ENCODE data around the gene ST3GAL6. TPM values are rescaled to one million over a fixed set of nuclear protein-coding genes. Genes with fewer than 3 reads are reported as not detected.

The ST3GAL6 gene
- total RNA-seq, 3 donors from 2014 or later (not counting 1 experiment from before 2014, with no cell fraction given), result 0.38 to 3.7 (median 1.4) TPM

- WGBS (ENCODE audit: insufficient coverage), result 45% methylated on average over 2 of the region's 3 CpGs
- no peak for TF ChIP-seq CTCF (IDR thresholded peaks at IDR 0.05)
- no peak overlapping the region for H3K27ac ChIP-seq (ENCODE audit: low read length)
- intact Hi-C loops (cut with micrococcal nuclease), result no loop called here
- no peaks in the 10 kb centered on the region for H3K27me3 ChIP-seq (ENCODE audit: control insufficient read depth, insufficient read depth, low read length)
- no peaks in the 10 kb centered on the region for H3K36me3 Mint-ChIP-seq
- no peaks in the 10 kb centered on the region for H3K27me3 Mint-ChIP-seq (ENCODE audit: low read depth in 2 of 2)
- H3K36me3 ChIP-seq (ENCODE audit: control insufficient read depth, insufficient read depth, low read length), result no peaks in the 10 kb centered on the region
- ATAC-seq (no peak), DNase-seq (no peak)
- no peaks in the 10 kb centered on the region for H3K9me3 Mint-ChIP-seq
- H3K4me3 Mint-ChIP-seq, result no peak overlapping the region
- no peaks in the 10 kb centered on the region for H3K4me1 ChIP-seq (ENCODE audit: control insufficient read depth, insufficient read depth, low read length)
- H3K27ac Mint-ChIP-seq, result no peak overlapping the region
- H3K4me3 ChIP-seq (ENCODE audit: low read length), result no peak overlapping the region
- H3K4me1 Mint-ChIP-seq, result no peaks in the 10 kb centered on the region
- H3K9me3 ChIP-seq (ENCODE audit: control insufficient read depth, insufficient read depth, low read length), result no peaks in the 10 kb centered on the region
Observed at GRCh38 chr3:98754483-98754882, 8.7 kb upstream of the ST3GAL6 start.

GRCh38 chr3:98755601-98756000 is 7.5 kb upstream of the ST3GAL6 start:
- Histone ChIP-seq H3K4me1 (ENCODE audit: control insufficient read depth, insufficient read depth, low read length) (no peaks in the 10 kb centered on the region), H3K36me3 (ENCODE audit: control insufficient read depth, insufficient read depth, low read length) (no peaks in the 10 kb centered on the region), H3K27me3 (ENCODE audit: control insufficient read depth, insufficient read depth, low read length) (no peaks in the 10 kb centered on the region), H3K4me3 (ENCODE audit: low read length) (no peak overlapping the region), H3K9me3 (ENCODE audit: control insufficient read depth, insufficient read depth, low read length) (no peaks in the 10 kb centered on the region), H3K27ac (ENCODE audit: low read length) (no peak overlapping the region)
- WGBS (ENCODE audit: insufficient coverage), result 89% methylated on average over 4 of the region's 4 CpGs
- H3K9me3 Mint-ChIP-seq, result no peaks in the 10 kb centered on the region
- no peaks in the 10 kb centered on the region for H3K36me3 Mint-ChIP-seq
- TF ChIP-seq CTCF (IDR thresholded peaks at IDR 0.05), result no peak
- no peaks in the 10 kb centered on the region for H3K27me3 Mint-ChIP-seq (ENCODE audit: low read depth in 2 of 2)
- no peak overlapping the region for H3K4me3 Mint-ChIP-seq
- no peaks in the 10 kb centered on the region for H3K4me1 Mint-ChIP-seq
- no peak overlapping the region for H3K27ac Mint-ChIP-seq
- ATAC-seq, result no peak
- no peak for DNase-seq
- intact Hi-C loops (cut with micrococcal nuclease), result no loop called here

GRCh38 chr3:98759629-98760028 is 3.5 kb upstream of the ST3GAL6 start:
- DNase-seq (no peak), ATAC-seq (no peak)
- H3K4me1 ChIP-seq (ENCODE audit: control insufficient read depth, insufficient read depth, low read length), result no peaks in the 10 kb centered on the region
- H3K9me3 ChIP-seq (ENCODE audit: control insufficient read depth, insufficient read depth, low read length), result no peaks in the 10 kb centered on the region
- H3K27ac ChIP-seq (ENCODE audit: low read length), result no peak overlapping the region
- no peaks in the 10 kb centered on the region for H3K36me3 Mint-ChIP-seq
- H3K27me3 Mint-ChIP-seq (ENCODE audit: low read depth in 2 of 2), result peaks cover 3 to 12% of the 10 kb centered on the region in 2 donors
- H3K4me3 Mint-ChIP-seq, result no peak overlapping the region
- no peak overlapping the region for H3K27ac Mint-ChIP-seq
- no peak for TF ChIP-seq CTCF (IDR thresholded peaks at IDR 0.05)
- H3K4me1 Mint-ChIP-seq, result no peaks in the 10 kb centered on the region
- no peaks in the 10 kb centered on the region for H3K9me3 Mint-ChIP-seq
- 94% methylated on average over 2 of the region's 2 CpGs for WGBS (ENCODE audit: insufficient coverage)
- intact Hi-C loops (cut with micrococcal nuclease), result no loop called here
- no peak overlapping the region for H3K4me3 ChIP-seq (ENCODE audit: low read length)
- no peaks in the 10 kb centered on the region for H3K36me3 ChIP-seq (ENCODE audit: control insufficient read depth, insufficient read depth, low read length)
- H3K27me3 ChIP-seq (ENCODE audit: control insufficient read depth, insufficient read depth, low read length), result no peaks in the 10 kb centered on the region

GRCh38 chr3:98761643-98762229 is 1.4 kb upstream of the ST3GAL6 start:
- H3K27ac Mint-ChIP-seq, result no peak overlapping the region
- Histone ChIP-seq H3K9me3 (ENCODE audit: control insufficient read depth, insufficient read depth, low read length) (no peaks in the 10 kb centered on the region), H3K27ac (ENCODE audit: low read length) (no peak overlapping the region), H3K27me3 (ENCODE audit: control insufficient read depth, insufficient read depth, low read length) (no peaks in the 10 kb centered on the region), H3K4me1 (ENCODE audit: control insufficient read depth, insufficient read depth, low read length) (no peaks in the 10 kb centered on the region), H3K36me3 (ENCODE audit: control insufficient read depth, insufficient read depth, low read length) (no peaks in the 10 kb centered on the region), H3K4me3 (ENCODE audit: low read length) (no peak overlapping the region)
- no peaks in the 10 kb centered on the region for H3K4me1 Mint-ChIP-seq
- ATAC-seq (peak in 1 of 3 donors; percentile 45), DNase-seq (no peak)
- no peaks in the 10 kb centered on the region for H3K9me3 Mint-ChIP-seq
- no peak for TF ChIP-seq CTCF (IDR thresholded peaks at IDR 0.05)
- H3K27me3 Mint-ChIP-seq (ENCODE audit: low read depth in 2 of 2), result peaks cover 3 to 12% of the 10 kb centered on the region in 2 donors
- 24% methylated on average over 1 of the region's 2 CpGs for WGBS (ENCODE audit: insufficient coverage)
- intact Hi-C loops (cut with micrococcal nuclease), result no loop called here
- no peak overlapping the region for H3K4me3 Mint-ChIP-seq
- no peaks in the 10 kb centered on the region for H3K36me3 Mint-ChIP-seq
